Neural cell (in vitro differentiated cells): ENCODE results near the gene GNAS-AS1.
A peak's percentile ranks its signal among the peaks of the same experiment; 100 is the strongest.

ENCODE experiments used
- CTCF ChIP-seq: fragments of 450-650 bp; IDR thresholded peaks from 2 replicates; pipeline ENCODE4 v1.5.1; 2014; ENCODE audit warnings: antibody characterized with exemption, mild to moderate bottlenecking, moderate library complexity; ENCODE audit not compliant: poor library complexity, severe bottlenecking
- EP300 ChIP-seq: fragments of 450-650 bp; conservative IDR thresholded peaks from 2 replicates; pipeline ENCODE4 v1.6.1; 2014; ENCODE audit warnings: antibody characterized with exemption, mild to moderate bottlenecking, moderate library complexity; ENCODE audit not compliant: poor library complexity, severe bottlenecking
- MXI1 ChIP-seq: fragments of 450-650 bp; conservative IDR thresholded peaks from 2 replicates; pipeline ENCODE4 v1.6.1; 2014; ENCODE audit warnings: antibody characterized with exemption, mild to moderate bottlenecking; ENCODE audit not compliant: poor library complexity, severe bottlenecking
- POLR2AphosphoS5 ChIP-seq: IDR thresholded peaks from 2 replicates; pipeline ENCODE4 v1.6.1; 2012
- RAD21 ChIP-seq: fragments of 450-650 bp; conservative IDR thresholded peaks from 2 replicates; pipeline ENCODE4 v1.6.1; 2014; ENCODE audit warnings: antibody characterized with exemption, mild to moderate bottlenecking, moderate library complexity

DNA sequence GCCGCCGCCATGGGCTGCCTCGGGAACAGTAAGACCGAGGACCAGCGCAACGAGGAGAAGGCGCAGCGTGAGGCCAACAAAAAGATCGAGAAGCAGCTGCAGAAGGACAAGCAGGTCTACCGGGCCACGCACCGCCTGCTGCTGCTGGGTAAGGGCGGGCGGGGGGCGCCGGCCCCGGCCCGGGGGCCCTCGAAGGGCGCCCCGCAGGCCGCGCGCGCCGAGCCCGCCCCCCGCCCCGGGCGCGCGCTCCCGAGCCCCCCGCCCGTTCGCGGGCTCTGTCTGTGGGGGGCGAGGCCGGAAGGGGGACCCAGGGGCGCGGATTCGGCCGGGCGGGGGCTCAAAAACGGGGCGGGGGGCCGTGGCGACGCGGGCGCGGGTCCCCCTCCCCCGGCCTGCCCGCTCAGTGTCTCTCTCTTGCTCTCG lies 41.0 kb upstream of the GNAS-AS1 start:
- TF ChIP-seq EP300 (no peak), CTCF (no peak), MXI1 (no peak), POLR2AphosphoS5 (peak; percentile 2), RAD21 (no peak)
